Measurements from ENCODE around the gene SRPK2.

- no peak for TF ChIP-seq CTCF (IDR thresholded peaks at IDR 0.05; ENCODE audit: low read depth, low read length, missing input control)
- TF ChIP-seq ATF3 (IDR thresholded peaks at IDR 0.05), result no peak
- TF ChIP-seq RAD21 (IDR thresholded peaks at IDR 0.05), result no peak
- TF ChIP-seq SP1 (IDR thresholded peaks at IDR 0.05), result no peak
- TF ChIP-seq, protein P1, sequence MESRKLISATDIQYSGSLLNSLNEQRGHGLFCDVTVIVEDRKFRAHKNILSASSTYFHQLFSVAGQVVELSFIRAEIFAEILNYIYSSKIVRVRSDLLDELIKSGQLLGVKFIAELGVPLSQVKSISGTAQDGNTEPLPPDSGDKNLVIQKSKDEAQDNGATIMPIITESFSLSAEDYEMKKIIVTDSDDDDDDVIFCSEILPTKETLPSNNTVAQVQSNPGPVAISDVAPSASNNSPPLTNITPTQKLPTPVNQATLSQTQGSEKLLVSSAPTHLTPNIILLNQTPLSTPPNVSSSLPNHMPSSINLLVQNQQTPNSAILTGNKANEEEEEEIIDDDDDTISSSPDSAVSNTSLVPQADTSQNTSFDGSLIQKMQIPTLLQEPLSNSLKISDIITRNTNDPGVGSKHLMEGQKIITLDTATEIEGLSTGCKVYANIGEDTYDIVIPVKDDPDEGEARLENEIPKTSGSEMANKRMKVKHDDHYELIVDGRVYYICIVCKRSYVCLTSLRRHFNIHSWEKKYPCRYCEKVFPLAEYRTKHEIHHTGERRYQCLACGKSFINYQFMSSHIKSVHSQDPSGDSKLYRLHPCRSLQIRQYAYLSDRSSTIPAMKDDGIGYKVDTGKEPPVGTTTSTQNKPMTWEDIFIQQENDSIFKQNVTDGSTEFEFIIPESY (IDR thresholded peaks at IDR 0.05), result no peak
- no peak for TF ChIP-seq YY1 (IDR thresholded peaks at IDR 0.05)
- TF ChIP-seq JUND (IDR thresholded peaks at IDR 0.05), result no peak
- no peak for TF ChIP-seq REST (IDR thresholded peaks at IDR 0.05)
- TF ChIP-seq FOXA1 (IDR thresholded peaks at IDR 0.05), result no peak
- TF ChIP-seq, protein P2, sequence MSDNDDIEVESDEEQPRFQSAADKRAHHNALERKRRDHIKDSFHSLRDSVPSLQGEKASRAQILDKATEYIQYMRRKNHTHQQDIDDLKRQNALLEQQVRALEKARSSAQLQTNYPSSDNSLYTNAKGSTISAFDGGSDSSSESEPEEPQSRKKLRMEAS (IDR thresholded peaks at IDR 0.05), result no peak
- no peak for TF ChIP-seq NR2F2 (IDR thresholded peaks at IDR 0.05)
- TF ChIP-seq HNF4G (IDR thresholded peaks at IDR 0.05), result no peak
- no peak for TF ChIP-seq HNF4A (conservative IDR thresholded peaks at IDR 0.05)
These were observed 35.6 kb downstream of the SRPK2 start for GRCh38 chr7:105352901-105353668.
